Calu3 (cell line): ENCODE measurements around the gene SLC2A13. TPM values are rescaled to one million over a fixed set of nuclear protein-coding genes. Genes with fewer than 3 reads are reported as not detected.

Experiments used
- BruUV-seq: library from RNA; stranded (reverse); fragments of 400-500 nt; replicated peaks from 2 replicates; lab custom pipeline; 2021; lab: Mats Ljungman, UMichigan
- CTCF ChIA-PET: fragments of 300-600 bp; sonication (Branson Sonifier 250); formaldehyde crosslinking; loops from one replicate; lab custom pipeline; 2022; ENCODE audit warnings: antibody characterized with exemption; lab: Charles Lee
- DNase-seq: peaks from one replicate; pipeline ENCODE4 v3.0.0; 2022
- H3K27ac Mint-ChIP-seq: one replicate; pipeline ENCODE4 v1.8.0; 2022; ENCODE audit warnings: mixed read lengths; ENCODE audit not compliant: unreplicated experiment
- H3K27me3 Mint-ChIP-seq: one replicate; pipeline ENCODE4 v1.8.0; 2022; ENCODE audit warnings: mixed read lengths; ENCODE audit not compliant: unreplicated experiment
- H3K36me3 Mint-ChIP-seq: one replicate; pipeline ENCODE4 v1.8.0; 2022; ENCODE audit warnings: mild to moderate bottlenecking, moderate library complexity, mixed read lengths; ENCODE audit not compliant: insufficient read depth, unreplicated experiment
- H3K4me1 Mint-ChIP-seq: one replicate; pipeline ENCODE4 v1.8.0; 2022; ENCODE audit warnings: mild to moderate bottlenecking, low read depth, mixed read lengths; ENCODE audit not compliant: unreplicated experiment
- H3K4me3 Mint-ChIP-seq: one replicate; pipeline ENCODE4 v1.8.0; 2022; ENCODE audit warnings: mild to moderate bottlenecking, low read depth, moderate library complexity, mixed read lengths; ENCODE audit not compliant: unreplicated experiment
- H3K9me3 Mint-ChIP-seq: one replicate; pipeline ENCODE4 v1.8.0; 2022; ENCODE audit warnings: low read depth, mixed read lengths; ENCODE audit not compliant: unreplicated experiment
- CTCF ChIP-seq: fragments of 200-600 bp; IDR thresholded peaks from one replicate; pipeline ENCODE4 v1.8.0; 2022; ENCODE audit warnings: antibody characterized with exemption; ENCODE audit not compliant: unreplicated experiment
- intact Hi-C: fragments of 100-400 bp; cut with micrococcal nuclease; formaldehyde crosslinking; loops from one replicate; pipeline ENCODE4 v1.10.0; 2022; ENCODE audit not compliant: unreplicated experiment
- total RNA-seq: library from RNA; stranded (reverse); gene quantifications from 2 replicates; pipeline ENCODE4 v1.2.3, GENCODE V29; 2022

Gene SLC2A13
- total RNA-seq, 1 experiment from 2014 or later = 9.4 TPM

DNA sequence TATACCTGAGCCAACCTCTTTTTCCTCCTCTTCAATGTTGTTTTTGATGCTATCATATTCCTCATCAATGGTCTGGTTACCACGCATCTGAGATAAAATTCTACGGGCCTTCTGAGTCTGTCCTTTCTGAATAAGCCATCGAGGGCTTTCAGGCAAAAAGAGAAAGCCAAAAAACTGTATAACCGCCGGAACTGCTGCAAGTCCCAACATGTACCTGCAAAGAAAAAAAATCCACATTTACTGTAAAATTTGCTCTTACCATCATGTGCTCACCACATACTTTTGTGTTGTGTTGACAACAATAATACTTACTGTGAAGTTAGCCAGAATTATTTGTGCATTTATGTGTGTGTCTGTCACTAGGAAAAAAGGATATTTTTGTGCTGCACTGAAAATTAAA is 77.6 kb downstream of the SLC2A13 start:
- Mint-ChIP-seq H3K4me1 (peaks cover 9% of the 10 kb centered on the region), H3K27me3 (no peaks in the 10 kb centered on the region), H3K36me3 (no peaks in the 10 kb centered on the region), H3K4me3 (no peak overlapping the region), H3K27ac (no peak overlapping the region), H3K9me3 (no peaks in the 10 kb centered on the region)
- DNase-seq = no peak
- intact Hi-C loops = no loop called here
- CTCF ChIA-PET = no interaction called here
- no peak for TF ChIP-seq CTCF
- no TSS peak for BruUV-seq

- no peak for TF ChIP-seq CTCF
- Mint-ChIP-seq H3K9me3 (no peaks in the 10 kb centered on the region), H3K27ac (no peak overlapping the region), H3K27me3 (no peaks in the 10 kb centered on the region), H3K36me3 (no peaks in the 10 kb centered on the region), H3K4me3 (no peak overlapping the region), H3K4me1 (no peaks in the 10 kb centered on the region)
- intact Hi-C loops = no loop called here
- CTCF ChIA-PET = no interaction called here
- BruUV-seq = no TSS peak
- DNase-seq = no peak
These were observed 83.0 kb downstream of the SLC2A13 start for GRCh38 chr12:40022850-40023249.

DNA sequence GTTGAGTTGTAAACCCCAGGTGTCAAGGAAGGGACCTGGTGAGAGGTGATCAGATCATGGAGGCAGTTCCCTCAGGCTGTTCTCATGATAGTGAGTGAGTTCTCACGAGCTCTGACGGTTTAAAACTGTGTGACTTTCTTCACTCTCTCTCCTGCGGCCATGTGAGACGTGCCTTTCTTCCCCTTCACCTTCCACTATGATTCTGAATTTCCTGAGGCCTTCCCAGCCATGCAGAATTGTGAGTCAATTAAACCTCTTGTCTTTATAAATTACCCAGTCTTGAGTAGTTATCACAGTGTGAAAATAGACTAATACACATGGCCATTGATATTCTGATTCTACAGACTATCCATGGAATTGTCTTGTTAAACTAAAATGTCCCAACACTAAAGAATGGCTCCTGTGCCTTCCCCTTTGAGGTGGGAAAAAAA is 85.6 kb downstream of the SLC2A13 start:
- H3K27me3 Mint-ChIP-seq = no peaks in the 10 kb centered on the region
- no peak for TF ChIP-seq CTCF
- H3K4me3 Mint-ChIP-seq = no peak overlapping the region
- H3K27ac Mint-ChIP-seq = no peak overlapping the region
- CTCF ChIA-PET = no interaction called here
- H3K9me3 Mint-ChIP-seq = peaks cover 2% of the 10 kb centered on the region
- no TSS peak for BruUV-seq
- no peak for DNase-seq
- intact Hi-C loops = no loop called here
- H3K36me3 Mint-ChIP-seq = no peaks in the 10 kb centered on the region
- peaks cover 9% of the 10 kb centered on the region for H3K4me1 Mint-ChIP-seq

- no peak for TF ChIP-seq CTCF
- H3K36me3 Mint-ChIP-seq = no peaks in the 10 kb centered on the region
- peak overlapping the region; percentile 57 for H3K27ac Mint-ChIP-seq
- H3K4me3 Mint-ChIP-seq = no peak overlapping the region
- CTCF ChIA-PET = no interaction called here
- peaks cover 9% of the 10 kb centered on the region for H3K4me1 Mint-ChIP-seq
- no peaks in the 10 kb centered on the region for H3K27me3 Mint-ChIP-seq
- intact Hi-C loops = no loop called here
- no peak for DNase-seq
- BruUV-seq = no TSS peak
- peaks cover 2% of the 10 kb centered on the region for H3K9me3 Mint-ChIP-seq
These were observed 88.4 kb downstream of the SLC2A13 start for GRCh38 chr12:40017488-40017887.
